Testis (tissue), 2 donors: Measurements from ENCODE around the gene NLK.

Experiments
- CTCF ChIP-seq, 3 experiments: fragments of 450-650 bp in 2 of 3; fragments of 200-600 bp in 1 of 3; sonication (generic) in 1 of 3; IDR thresholded peaks; one replicate each; pipeline ENCODE4 v1.5.1; 2016 to 2019; ENCODE audit warnings: antibody characterized with exemption in 3 of 3, mild to moderate bottlenecking in 2 of 3, moderate library complexity in 1 of 3
- POLR2A ChIP-seq: fragments of 450-650 bp; IDR thresholded peaks from one replicate; pipeline ENCODE4 v1.6.1; 2017; ENCODE audit warnings: antibody characterized with exemption, mild to moderate bottlenecking, moderate library complexity

GRCh38 chr17:28100251-28100650 is 57.8 kb downstream of the NLK start:
- TF ChIP-seq POLR2A (no peak), CTCF (IDR thresholded peaks at IDR 0.05) (no peak)
